ENCODE results near the gene P4HTM. TPM values are rescaled to one million over a fixed set of nuclear protein-coding genes. Genes with fewer than 3 reads are reported as not detected.

The P4HTM gene
- total and polyA plus RNA-seq, 2 of the 8 experiments (the other 6 are each of a cell fraction or from before 2014, with no cell fraction given) = 19.1 to 25.4 TPM

- TF ChIP-seq CHD7 (IDR thresholded peaks at IDR 0.05; ENCODE audit: insufficient replicate concordance, low read length) (no peak), HDAC6 (IDR thresholded peaks at IDR 0.05; ENCODE audit: low read depth, low read length) (no peak), SRF (IDR thresholded peaks at IDR 0.05; ENCODE audit: low read depth, low read length) (no peak), E2F6 (IDR thresholded peaks at IDR 0.05) (no peak), BRCA1 (IDR thresholded peaks at IDR 0.05; ENCODE audit: low read depth, low read length) (no peak), TAF7 (optimal IDR thresholded peaks at IDR 0.05; ENCODE audit: borderline replicate concordance, low read depth, low read length) (no peak), SUZ12 (IDR thresholded peaks at IDR 0.05; ENCODE audit: low read length) (no peak), KDM4A (IDR thresholded peaks at IDR 0.05; ENCODE audit: low read depth, low read length, severe bottlenecking) (no peak), CHD1 (IDR thresholded peaks at IDR 0.05; ENCODE audit: low read depth, low read length) (no peak)
Measured at GRCh38 chr3:48950051-48950450, 40.0 kb upstream of the P4HTM start (continued).

Data from H1 (cell line).